ENCODE measurements around the gene CES3. TPM values are rescaled to one million over a fixed set of nuclear protein-coding genes. Genes with fewer than 3 reads are reported as not detected.

Gene CES3
- total and polyA plus RNA-seq, 7 experiments from 2014 or later, result 0.32 to 11.5 (median 0.77) TPM; not detected in 3

DNA sequence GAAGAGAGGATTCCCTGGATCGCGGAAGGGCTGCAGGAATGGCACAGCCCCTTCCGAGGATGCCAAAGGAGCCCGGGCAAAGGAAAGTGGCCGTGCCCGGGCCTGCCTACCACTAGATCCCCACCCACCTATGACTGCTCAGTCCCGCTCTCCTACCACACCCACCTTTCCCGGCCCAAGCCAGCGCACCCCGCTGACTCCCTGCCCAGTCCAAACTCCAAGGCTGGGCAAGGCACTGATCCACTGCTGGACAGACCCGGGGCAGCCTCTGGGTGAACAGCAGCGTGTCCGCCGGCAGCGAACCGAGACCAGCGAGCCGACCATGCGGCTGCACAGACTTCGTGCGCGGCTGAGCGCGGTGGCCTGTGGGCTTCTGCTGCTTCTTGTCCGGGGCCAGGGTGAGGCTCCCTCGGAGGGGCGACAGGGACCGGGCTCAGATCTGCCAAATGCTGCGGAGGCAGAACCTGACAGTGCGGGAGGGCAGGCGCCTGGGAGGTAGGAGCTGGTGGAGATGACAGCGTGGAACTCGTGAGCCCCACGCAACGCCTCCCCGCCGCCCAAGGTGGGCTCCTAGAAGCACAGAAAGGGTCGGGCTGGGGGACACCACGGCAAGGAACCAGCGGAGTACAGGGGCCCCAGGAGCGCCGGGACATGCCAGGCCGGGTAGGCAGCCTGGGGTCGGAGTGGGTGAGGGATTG lies 25.6 kb upstream of the CES3 start, which contains the start of gene CES2:
CES2 (plus strand) TSS at position 203 of the 698 bp plus-strand sequence; CDS start at position 323, 120 bp downstream.
- Histone ChIP-seq H3K4me1 (ENCODE audit: control insufficient read depth in 2 of 2, insufficient read depth in 2 of 2, low read length in 2 of 2) (peaks cover 24 to 35% of the 10 kb centered on the region in 2 donors), H3K27ac (ENCODE audit: low read depth, low read length) (peak within 1 kb of the TSS; percentile 97), H3K27me3 (ENCODE audit: control insufficient read depth in 2 of 2, insufficient read depth in 2 of 2, low read length in 2 of 2) (no peaks in the 10 kb centered on the region), H3K4me3 (ENCODE audit: low read length) (peak within 1 kb of the TSS; percentile 96), H3K9me3 (ENCODE audit: control insufficient read depth in 2 of 3, low read length in 3 of 3) (no peaks in the 10 kb centered on the region), H3K36me3 (ENCODE audit: control insufficient read depth in 2 of 3, insufficient read depth in 3 of 3, low read length in 3 of 3) (peaks cover 0 to 44% (median 3%) of the 10 kb centered on the region in 3 experiments)
- peaks cover 0 to 8% (median 0%) of the 10 kb centered on the region in 11 donors for H3K9me3 Mint-ChIP-seq
- no peaks in the 10 kb centered on the region for H3K27me3 Mint-ChIP-seq
- ChIA-PET POLR2A (interaction anchor here (2.4 kb wide), 1 partner anchor 105 kb away, joined by 7 read pairs; the partner anchor contains the start of gene NAE1), CTCF (no interaction called here)
- H3K4me3 Mint-ChIP-seq, result peak within 1 kb of the TSS; percentile 91 to 99 (median 98)
- H3K36me3 Mint-ChIP-seq, result peaks cover 0 to 25% (median 6%) of the 10 kb centered on the region in 5 donors
- no peak for ATAC-seq
- H3K4me1 Mint-ChIP-seq, result peaks cover 38 to 63% (median 54%) of the 10 kb centered on the region in 7 donors
- H3K27ac Mint-ChIP-seq, result peak within 1 kb of the TSS; percentile 96 to 99 (median 98)
- intact Hi-C loops (cut with micrococcal nuclease), result loop anchor here in 1 of 2 donors (10.0 kb wide), 1 partner anchor 1909 kb away; the partner anchor contains the start of gene TANGO6
- DNase-seq, result no peak

DNA sequence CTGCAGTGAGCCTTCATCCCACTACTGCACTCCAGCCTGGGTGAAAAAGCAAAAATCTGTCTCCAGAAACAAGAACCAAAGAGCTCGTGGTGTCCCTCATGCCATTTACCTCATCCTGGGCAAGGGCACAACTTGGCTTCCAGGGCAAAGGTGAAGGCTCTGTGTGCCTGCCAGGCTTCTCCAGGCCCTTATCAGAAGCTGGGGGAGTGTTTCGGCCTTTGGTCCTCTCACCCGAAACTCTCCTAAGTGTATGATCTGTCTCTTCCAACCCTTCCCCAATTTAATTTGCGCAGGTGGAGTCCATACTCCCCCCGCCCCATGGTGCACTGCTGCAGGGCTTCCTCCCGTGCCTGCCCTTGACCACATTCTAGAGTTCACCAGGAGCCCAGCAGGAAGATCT lies 24.6 kb upstream of the CES3 start:
- POLR2A ChIA-PET, result interaction anchor here (0.9 kb wide), 1 partner anchor 235 kb away, joined by 3 read pairs; no protein-coding TSS in a partner anchor
- H3K9me3 Mint-ChIP-seq, result peaks cover 0 to 8% (median 0%) of the 10 kb centered on the region in 11 donors

DNA sequence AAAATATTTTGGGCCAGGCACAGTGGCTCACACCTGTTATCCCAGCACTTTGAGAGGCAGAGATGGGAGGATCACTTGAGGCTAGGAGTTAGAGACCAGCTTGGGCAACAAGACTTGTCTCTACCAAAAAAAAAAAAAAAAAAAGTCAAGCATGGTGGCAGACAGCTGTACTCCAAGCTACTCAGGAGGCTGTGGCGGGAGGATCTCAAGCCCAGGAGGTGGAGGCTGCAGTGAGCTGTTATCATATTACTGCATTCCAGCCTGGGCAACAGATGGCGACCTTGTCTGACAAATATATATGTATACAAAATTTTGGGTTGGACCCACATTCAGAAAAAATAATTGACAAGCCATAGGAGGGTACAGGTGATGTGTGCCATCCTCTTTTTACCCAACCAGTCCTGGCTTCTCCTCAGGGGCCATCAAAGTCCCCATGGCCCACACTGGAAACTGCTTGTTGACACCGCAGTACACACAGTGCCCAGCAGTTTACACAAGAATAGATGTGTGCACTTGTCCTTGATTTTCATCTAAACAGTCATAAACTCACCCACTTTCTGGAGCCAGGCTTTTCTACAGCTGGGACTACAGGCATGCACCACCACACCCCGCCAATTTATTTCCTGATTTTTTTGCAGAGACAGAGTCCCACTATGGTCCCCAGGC lies 24.0 kb upstream of the CES3 start:
- no peaks in the 10 kb centered on the region for H3K9me3 ChIP-seq (ENCODE audit: control insufficient read depth in 2 of 3, low read length in 3 of 3)
- Mint-ChIP-seq H3K4me3 (peak overlapping the region; percentile 12 to 99 (median 97)), H3K27me3 (no peaks in the 10 kb centered on the region), H3K9me3 (peaks cover 0 to 8% (median 0%) of the 10 kb centered on the region in 11 donors), H3K27ac (peak overlapping the region; percentile 9 to 98 (median 72)), H3K4me1 (peaks cover 35 to 59% (median 51%) of the 10 kb centered on the region in 7 donors), H3K36me3 (peaks cover under 1 to 23% (median 6%) of the 10 kb centered on the region in 5 donors)
- DNase-seq (no peak), ATAC-seq (no peak)
- H3K27ac ChIP-seq (ENCODE audit: low read depth, low read length), result peak overlapping the region; percentile 97
- H3K4me1 ChIP-seq (ENCODE audit: control insufficient read depth in 2 of 2, insufficient read depth in 2 of 2, low read length in 2 of 2), result peaks cover 24 to 31% of the 10 kb centered on the region in 2 donors
- intact Hi-C loops (cut with micrococcal nuclease), result loop anchor here in 1 of 2 donors (10.0 kb wide), 1 partner anchor 1908 kb away; the partner anchor contains the start of gene TANGO6
- H3K4me3 ChIP-seq (ENCODE audit: low read length), result no peak overlapping the region
- ChIA-PET POLR2A (interaction anchor here (0.9 kb wide), 1 partner anchor 234 kb away, joined by 3 read pairs; no protein-coding TSS in a partner anchor), CTCF (interaction anchor here (1.0 kb wide), 1 partner anchor 64 kb away, joined by 3 read pairs; no protein-coding TSS in a partner anchor)
- H3K27me3 ChIP-seq (ENCODE audit: control insufficient read depth in 2 of 2, insufficient read depth in 2 of 2, low read length in 2 of 2), result no peaks in the 10 kb centered on the region
- peaks cover 0 to 51% (median 7%) of the 10 kb centered on the region in 3 experiments for H3K36me3 ChIP-seq (ENCODE audit: control insufficient read depth in 2 of 3, insufficient read depth in 3 of 3, low read length in 3 of 3)

More for the DNA sequence above, 24.6 kb upstream of the CES3 start:
- Mint-ChIP-seq H3K4me1 (peaks cover 38 to 63% (median 54%) of the 10 kb centered on the region in 7 donors), H3K27me3 (no peaks in the 10 kb centered on the region), H3K27ac (peak overlapping the region; percentile 25 to 98 (median 72)), H3K36me3 (peaks cover 0 to 25% (median 6%) of the 10 kb centered on the region in 5 donors), H3K4me3 (peak overlapping the region; percentile 23 to 99 (median 97))
- intact Hi-C loops (cut with micrococcal nuclease), result loop anchor here in 1 of 2 donors (10.0 kb wide), 1 partner anchor 1908 kb away; the partner anchor contains the start of gene TANGO6
- Histone ChIP-seq H3K27ac (ENCODE audit: low read depth, low read length) (peak overlapping the region; percentile 97), H3K36me3 (ENCODE audit: control insufficient read depth in 2 of 3, insufficient read depth in 3 of 3, low read length in 3 of 3) (peaks cover 0 to 51% (median 7%) of the 10 kb centered on the region in 3 experiments), H3K27me3 (ENCODE audit: control insufficient read depth in 2 of 2, insufficient read depth in 2 of 2, low read length in 2 of 2) (no peaks in the 10 kb centered on the region), H3K4me3 (ENCODE audit: low read length) (no peak overlapping the region), H3K4me1 (ENCODE audit: control insufficient read depth in 2 of 2, insufficient read depth in 2 of 2, low read length in 2 of 2) (peaks cover 24 to 35% of the 10 kb centered on the region in 2 donors), H3K9me3 (ENCODE audit: control insufficient read depth in 2 of 3, low read length in 3 of 3) (no peaks in the 10 kb centered on the region)
- DNase-seq (no peak), ATAC-seq (no peak)
- CTCF ChIA-PET, result interaction anchor here (1.0 kb wide), 1 partner anchor 64 kb away, joined by 3 read pairs; no protein-coding TSS in a partner anchor

DNA sequence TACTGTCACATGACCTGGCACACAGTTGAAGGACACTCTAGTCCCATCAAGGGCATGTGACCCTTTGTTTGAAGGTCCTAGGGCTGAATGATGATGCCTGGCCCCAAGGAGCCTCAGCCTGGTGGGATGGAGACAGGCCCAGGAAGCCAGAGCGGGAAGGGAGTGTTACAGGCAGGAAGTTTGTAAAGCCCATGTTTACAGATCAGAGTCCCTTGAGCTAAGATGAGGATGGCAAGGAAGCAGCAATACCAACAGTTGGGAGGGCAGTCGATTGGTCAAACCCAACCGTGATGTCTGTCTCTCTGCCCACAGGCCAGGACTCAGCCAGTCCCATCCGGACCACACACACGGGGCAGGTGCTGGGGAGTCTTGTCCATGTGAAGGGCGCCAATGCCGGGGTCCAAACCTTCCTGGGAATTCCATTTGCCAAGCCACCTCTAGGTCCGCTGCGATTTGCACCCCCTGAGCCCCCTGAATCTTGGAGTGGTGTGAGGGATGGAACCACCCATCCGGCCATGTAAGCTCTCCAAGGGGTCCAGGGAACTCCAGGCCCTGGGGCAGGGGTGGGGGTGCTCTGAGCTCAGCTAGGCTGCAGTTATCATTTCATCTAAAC lies 23.2 kb upstream of the CES3 start:
- H3K27ac ChIP-seq (ENCODE audit: low read depth, low read length), result no peak overlapping the region
- ChIA-PET CTCF (no interaction called here), POLR2A (no interaction called here)
- Mint-ChIP-seq H3K27me3 (no peaks in the 10 kb centered on the region), H3K9me3 (peaks cover 0 to 8% (median 0%) of the 10 kb centered on the region in 11 donors), H3K4me3 (peak overlapping the region in 6 of 10 donors; percentile 17 to 98 (median 54)), H3K27ac (peak overlapping the region in 4 of 9 donors; percentile 11 to 70 (median 60)), H3K36me3 (peaks cover 4 to 27% (median 8%) of the 10 kb centered on the region in 5 donors), H3K4me1 (peaks cover 27 to 51% (median 42%) of the 10 kb centered on the region in 7 donors)
- H3K9me3 ChIP-seq (ENCODE audit: control insufficient read depth in 2 of 3, low read length in 3 of 3), result no peaks in the 10 kb centered on the region
- intact Hi-C loops (cut with micrococcal nuclease), result loop anchor here in 1 of 2 donors (10.0 kb wide), 1 partner anchor 1907 kb away; the partner anchor contains the start of gene TANGO6
- peaks cover 21 to 23% of the 10 kb centered on the region in 2 donors for H3K4me1 ChIP-seq (ENCODE audit: control insufficient read depth in 2 of 2, insufficient read depth in 2 of 2, low read length in 2 of 2)
- DNase-seq, result no peak
- ATAC-seq, result no peak
- peaks cover 0 to 54% (median 7%) of the 10 kb centered on the region in 3 experiments for H3K36me3 ChIP-seq (ENCODE audit: control insufficient read depth in 2 of 3, insufficient read depth in 3 of 3, low read length in 3 of 3)
- H3K27me3 ChIP-seq (ENCODE audit: control insufficient read depth in 2 of 2, insufficient read depth in 2 of 2, low read length in 2 of 2), result no peaks in the 10 kb centered on the region
- H3K4me3 ChIP-seq (ENCODE audit: low read length), result no peak overlapping the region

DNA sequence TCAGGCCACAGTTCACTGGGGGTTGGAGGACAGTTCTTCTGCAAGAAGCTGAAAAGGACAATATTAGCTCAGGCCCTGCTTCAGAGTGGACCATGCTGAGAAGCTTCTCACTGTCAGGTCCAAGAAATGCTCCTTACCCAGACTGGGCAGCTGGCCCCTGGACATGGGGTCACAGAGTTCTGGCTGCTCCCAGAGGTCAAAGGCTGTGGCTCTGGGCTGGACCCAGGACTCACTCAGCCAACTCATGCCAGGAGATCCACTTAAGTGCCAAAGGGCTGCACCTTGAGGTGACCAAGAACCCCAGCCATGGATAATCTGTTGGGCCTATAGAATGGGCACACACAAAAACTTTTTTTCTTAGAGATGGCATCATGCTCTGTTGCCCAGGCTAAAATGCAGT lies 21.7 kb upstream of the CES3 start:
- intact Hi-C loops (cut with micrococcal nuclease), result loop anchor here in 1 of 2 donors (10.0 kb wide), 1 partner anchor 1905 kb away; the partner anchor contains the start of gene TANGO6
- no peak for ATAC-seq

More for the DNA sequence above, 21.7 kb upstream of the CES3 start:
- no peaks in the 10 kb centered on the region for H3K27me3 Mint-ChIP-seq
- H3K4me3 Mint-ChIP-seq, result no peak overlapping the region
- peaks cover 13% of the 10 kb centered on the region in 2 donors for H3K4me1 ChIP-seq (ENCODE audit: control insufficient read depth in 2 of 2, insufficient read depth in 2 of 2, low read length in 2 of 2)
- no peak overlapping the region for H3K27ac ChIP-seq (ENCODE audit: low read depth, low read length)
- H3K36me3 Mint-ChIP-seq, result peaks cover 4 to 25% (median 5%) of the 10 kb centered on the region in 5 donors
- no peak overlapping the region for H3K27ac Mint-ChIP-seq
- DNase-seq, result no peak
- H3K27me3 ChIP-seq (ENCODE audit: control insufficient read depth in 2 of 2, insufficient read depth in 2 of 2, low read length in 2 of 2), result no peaks in the 10 kb centered on the region
- H3K36me3 ChIP-seq (ENCODE audit: control insufficient read depth in 2 of 3, insufficient read depth in 3 of 3, low read length in 3 of 3), result peaks cover 0 to 58% (median 7%) of the 10 kb centered on the region in 3 experiments
- H3K9me3 ChIP-seq (ENCODE audit: control insufficient read depth in 2 of 3, low read length in 3 of 3), result no peaks in the 10 kb centered on the region
- peaks cover 0 to 2% (median 0%) of the 10 kb centered on the region in 11 donors for H3K9me3 Mint-ChIP-seq
- no peak overlapping the region for H3K4me3 ChIP-seq (ENCODE audit: low read length)
- ChIA-PET CTCF (interaction anchor here (0.5 kb wide), 1 partner anchor 321 kb away, joined by 3 read pairs; no protein-coding TSS in a partner anchor), POLR2A (interaction anchor here (0.8 kb wide), 1 partner anchor 587 kb away, joined by 3 read pairs; no protein-coding TSS in a partner anchor)
- H3K4me1 Mint-ChIP-seq, result peaks cover 17 to 35% (median 28%) of the 10 kb centered on the region in 7 donors
